Glomerular visceral epithelial cell (primary cell): ENCODE data around the gene A1BG.
A peak's percentile ranks its signal among the peaks of the same experiment; 100 is the strongest.
"Not testable (repeated sequence)": the region's sequence is repeated elsewhere in the genome, so short reads cannot be mapped to it uniquely, and the experiment has no call there.

ENCODE experiments used
- DNase-seq: peaks from one replicate; pipeline ENCODE4 v3.0.0-alpha.2; 2016; ENCODE audit errors: extremely low spot score

The A1BG gene

DNA sequence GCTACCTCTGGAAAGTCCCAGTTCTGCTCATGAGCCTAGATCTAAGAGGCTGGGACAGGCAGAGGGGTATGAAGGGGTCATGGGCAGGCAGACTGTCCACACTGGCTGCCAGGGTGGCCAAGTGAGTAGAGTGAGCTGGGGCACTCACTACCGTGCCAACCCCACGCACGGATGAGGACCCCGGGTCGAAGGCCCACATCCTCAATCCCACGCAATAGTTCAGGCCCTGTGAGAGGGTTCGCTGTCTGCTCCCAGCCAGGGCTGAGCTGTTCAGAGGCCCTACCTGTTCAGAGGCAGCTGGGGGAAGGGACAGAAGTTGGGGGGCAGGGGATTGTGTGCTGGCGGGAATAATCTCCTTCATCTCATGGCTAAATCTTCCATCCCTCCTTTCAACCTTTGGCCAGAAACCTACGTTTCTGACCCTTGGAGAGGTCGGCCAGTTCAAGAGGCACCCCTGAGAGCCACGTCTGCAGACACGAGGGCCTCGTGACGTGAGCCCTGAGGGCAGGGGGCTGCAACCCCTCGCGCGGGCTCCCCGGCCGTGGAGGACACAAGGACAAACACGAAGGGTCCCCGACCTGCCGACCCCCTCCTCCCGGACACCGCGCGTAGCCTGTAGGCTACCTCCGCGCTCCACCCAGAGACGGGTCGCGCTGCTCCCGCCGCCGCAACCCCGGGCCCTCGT is 32.7 kb upstream of the A1BG start:
- DNase-seq: no peak

DNA sequence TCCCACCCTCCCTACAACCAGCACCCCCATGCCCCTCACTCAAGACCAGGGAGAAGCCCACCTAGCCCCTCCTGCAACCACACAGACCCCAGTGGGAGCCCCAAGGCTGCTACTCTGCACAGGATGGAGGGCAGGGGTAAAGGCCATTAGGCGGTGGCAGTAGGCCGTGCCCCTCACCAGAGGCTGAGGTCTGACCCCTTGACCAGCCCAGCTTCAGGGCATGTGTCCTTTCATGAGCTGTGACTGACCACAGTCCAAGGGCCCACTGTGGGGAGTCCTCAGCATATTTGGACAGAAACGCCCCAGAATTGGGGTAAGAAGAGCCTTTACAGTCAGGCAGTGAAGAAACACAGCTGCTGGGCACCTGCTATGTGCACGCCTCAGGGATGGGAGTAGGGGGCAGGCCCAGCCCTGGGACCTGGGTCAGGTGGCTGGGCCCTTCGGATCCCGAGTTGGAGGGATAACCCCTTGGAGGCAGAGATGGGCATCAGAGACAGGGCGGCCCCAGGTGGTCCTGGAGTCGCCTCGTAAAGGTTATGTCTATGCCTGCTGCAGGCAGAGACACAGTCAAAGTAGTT is 32.1 kb upstream of the A1BG start:
- no peak for DNase-seq

DNA sequence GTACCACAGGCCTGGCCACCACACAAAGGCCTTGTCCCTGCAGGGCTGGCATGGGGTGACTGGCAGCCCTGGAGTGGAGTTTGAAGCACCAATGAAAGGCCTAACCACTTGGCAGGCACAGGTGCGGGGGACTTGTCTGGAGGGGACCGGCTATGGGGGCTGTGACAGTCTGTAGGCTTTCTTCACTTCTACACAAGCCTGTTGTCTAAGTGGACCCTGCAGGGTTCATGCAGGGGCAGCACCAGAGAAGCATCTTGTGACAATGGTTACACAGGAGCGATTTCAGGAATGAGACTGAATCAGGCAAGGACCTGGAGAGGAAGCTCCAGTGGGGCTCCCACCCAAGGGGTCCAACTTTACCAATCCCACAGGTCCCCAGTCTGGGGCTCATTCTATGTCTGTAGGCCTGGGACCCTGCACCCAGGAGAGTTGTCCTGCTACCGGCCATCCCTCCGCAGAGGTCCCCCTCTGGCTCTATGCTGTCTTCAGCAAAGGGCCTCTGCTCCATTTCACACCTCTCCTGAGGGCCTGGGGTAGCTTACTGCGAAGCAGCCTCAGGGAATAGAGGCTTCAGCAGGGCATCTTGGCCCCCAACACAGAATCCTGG is 29.8 kb upstream of the A1BG start:
- no peak for DNase-seq

DNA sequence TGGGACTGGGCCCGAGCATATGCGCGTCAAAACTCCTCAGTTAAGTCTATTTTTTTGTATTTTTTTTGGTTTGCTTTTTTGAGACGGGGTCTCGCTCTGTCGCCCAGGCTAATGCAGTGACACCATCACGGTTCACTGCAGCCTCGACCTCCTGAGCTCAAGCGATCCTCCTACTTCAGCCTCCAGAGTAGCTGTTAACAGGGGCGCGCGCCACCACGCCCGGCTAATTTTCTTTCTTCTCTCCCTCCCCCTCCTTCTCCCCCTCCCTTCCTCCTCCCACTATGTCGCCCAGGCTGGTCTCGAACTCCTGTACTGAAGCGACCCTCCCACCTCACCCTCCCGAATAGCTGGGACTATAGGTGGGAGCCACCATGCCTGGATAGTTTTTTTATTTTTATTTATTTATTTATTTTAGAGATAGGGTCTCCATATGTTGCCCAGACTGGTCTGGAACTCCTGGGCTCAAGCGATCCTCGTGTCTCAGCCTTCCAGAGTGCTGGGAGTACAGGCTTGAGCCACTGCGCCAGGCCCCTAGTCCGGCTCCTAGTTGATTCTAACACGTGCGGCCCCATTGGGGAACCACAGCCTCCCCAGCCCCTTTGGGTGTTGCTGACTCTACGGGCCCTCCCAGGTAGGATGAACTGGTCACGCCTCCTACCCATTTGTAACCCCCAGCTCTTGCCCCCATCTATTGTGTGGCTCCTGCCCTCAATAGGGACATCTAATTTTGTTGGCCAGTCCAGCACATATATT is 28.3 kb upstream of the A1BG start:
- no peak for DNase-seq

DNA sequence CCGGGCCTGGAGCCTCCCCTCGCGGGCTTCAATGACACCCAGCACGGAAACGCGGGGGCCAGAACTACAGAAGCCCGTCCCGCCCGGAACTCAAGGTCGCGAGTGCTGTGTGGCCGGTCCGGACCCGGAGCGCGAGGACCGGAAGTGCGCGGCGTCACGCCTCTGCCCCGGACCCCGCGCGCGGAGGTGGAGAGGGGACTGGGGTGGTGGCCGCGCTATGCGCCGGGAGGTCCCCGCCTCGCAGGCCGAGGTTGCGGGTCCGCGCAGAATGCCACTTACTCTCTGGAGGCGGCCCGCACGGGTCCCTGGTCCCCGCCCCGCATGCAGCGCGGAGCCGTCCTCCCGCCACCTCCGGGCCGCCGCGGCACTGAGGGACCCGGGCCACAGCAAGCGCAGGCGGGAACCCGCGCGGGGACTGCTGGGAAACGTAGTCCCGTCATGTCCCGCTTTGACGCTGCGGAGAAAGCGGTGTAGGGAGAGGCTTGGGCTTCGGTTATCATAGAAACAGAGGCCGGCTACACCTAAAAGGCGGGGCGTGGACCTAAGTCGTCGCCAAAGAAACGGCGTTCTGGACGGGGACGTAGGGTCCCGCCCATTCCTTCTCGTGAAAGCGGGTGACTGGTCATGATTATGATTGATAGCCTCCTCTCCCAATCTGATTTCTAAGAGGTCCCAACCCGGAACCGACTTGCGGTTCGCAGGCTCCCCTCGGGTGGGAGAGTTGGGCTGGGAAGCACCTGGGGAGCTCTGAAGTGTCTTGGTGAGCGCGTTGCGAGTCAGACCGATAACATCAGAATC is 27.6 kb upstream of the A1BG start, which contains the start of gene ZNF837:
ZNF837 (minus strand) TSS at position 369 of the 798 bp plus-strand sequence. CDS start 11,698 bp downstream, outside the sequence.
- peak; percentile 100 for DNase-seq

- no peak for DNase-seq
These were observed 26.9 kb upstream of the A1BG start for GRCh38 chr19:58380037-58380661.

GRCh38 chr19:58379246-58379645 is 26.0 kb upstream of the A1BG start:
- DNase-seq: no peak

DNA sequence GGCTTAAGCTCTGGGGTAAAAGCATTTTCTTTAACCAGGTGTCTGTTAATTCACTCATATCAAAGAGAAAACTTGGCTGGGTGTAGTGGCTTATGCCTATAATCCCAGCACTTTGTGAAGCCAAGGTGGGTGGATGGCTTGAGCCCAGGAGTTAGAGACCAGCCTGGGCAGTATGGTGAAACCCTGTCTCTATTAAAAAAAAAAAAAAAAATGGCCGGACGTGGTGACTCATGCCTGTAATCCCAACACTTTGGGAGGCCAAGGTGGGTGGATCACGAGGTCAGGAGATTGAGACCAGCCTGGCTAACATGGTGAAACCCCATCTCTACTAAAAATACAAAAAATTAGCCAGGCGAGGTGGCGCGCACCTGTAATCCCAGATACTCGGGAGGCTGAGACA is 23.4 kb upstream of the A1BG start:
- DNase-seq: not testable (repeated sequence)

GRCh38 chr19:58374200-58374599 is 20.9 kb upstream of the A1BG start:
- DNase-seq: no peak

DNA sequence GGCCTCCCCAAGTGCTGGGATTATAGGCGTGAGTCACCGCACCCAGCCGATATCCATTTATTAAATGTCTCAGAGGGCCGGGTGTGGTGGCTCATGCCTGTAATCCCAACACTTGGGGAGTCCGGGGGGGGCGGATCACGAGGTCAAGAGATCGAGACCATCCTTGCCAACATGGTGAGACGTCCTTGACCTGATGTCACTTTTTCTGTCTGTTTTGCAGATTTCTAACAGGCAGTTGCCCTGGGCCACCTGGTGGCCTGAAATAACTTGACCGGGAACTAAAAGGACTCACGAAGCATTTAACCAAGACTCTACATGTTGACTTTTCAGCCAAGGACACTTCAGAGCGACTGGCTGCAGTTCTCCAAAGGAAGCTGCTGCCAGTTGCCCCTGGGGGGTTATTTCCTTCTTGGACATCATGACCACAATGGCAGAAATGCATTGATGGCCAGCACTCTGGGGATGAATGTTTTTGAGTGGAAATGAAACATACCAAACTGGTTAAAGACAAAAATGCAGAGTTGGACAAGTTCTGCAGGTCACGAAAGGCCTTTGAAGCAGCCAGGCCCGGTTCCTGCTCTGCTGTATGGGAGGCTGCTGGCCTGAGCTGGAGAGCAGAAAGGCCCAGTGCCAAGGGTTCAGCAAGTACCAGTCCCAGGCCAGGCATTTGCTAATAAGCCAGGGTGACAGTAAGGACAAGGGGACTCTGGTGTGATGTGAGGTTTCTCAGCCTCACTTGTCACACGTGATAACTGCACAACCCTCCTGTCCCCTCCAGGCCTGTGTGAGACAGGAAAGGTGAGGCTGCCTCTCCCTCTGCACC is 19.2 kb upstream of the A1BG start:
- no peak for DNase-seq

GRCh38 chr19:58368561-58369360 is 15.5 kb upstream of the A1BG start:
- DNase-seq: no peak

DNA sequence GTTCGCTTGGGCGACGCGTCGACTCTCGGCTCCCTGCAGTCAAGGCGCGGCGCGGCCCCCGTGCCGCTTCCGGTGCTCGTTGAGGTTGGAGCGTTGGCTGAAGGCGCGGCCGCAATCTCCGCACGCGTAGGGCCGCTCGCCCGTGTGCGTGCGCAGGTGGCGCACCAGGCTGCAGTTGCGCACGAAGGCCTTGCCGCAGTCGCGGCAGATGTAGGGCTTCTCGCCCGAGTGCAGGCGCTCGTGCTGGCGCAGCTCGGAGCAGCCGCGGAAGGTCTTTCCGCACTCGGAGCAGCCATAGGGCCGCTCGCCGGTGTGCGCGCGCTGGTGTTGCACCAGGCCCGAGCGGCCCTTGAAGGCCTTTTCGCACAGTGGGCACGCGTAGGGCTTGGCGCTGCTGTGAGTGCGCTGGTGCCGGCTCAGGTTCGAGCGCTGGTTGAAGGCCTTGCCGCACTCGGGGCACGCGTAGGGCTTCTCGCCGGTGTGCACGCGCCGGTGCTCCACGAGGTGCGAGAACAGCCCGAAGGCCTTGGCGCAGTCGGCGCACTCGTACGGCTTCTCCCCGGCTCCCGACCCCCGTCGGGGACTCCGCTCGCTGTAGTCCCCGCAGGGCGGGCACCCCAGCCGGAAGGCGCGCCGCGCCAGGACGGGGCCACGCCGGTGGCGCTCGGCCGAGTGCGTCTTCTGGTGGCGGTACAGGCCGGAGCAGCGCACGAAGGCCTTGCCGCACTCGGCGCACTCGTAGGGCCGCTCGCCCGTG is 14.6 kb upstream of the A1BG start:
- no peak for DNase-seq

DNA sequence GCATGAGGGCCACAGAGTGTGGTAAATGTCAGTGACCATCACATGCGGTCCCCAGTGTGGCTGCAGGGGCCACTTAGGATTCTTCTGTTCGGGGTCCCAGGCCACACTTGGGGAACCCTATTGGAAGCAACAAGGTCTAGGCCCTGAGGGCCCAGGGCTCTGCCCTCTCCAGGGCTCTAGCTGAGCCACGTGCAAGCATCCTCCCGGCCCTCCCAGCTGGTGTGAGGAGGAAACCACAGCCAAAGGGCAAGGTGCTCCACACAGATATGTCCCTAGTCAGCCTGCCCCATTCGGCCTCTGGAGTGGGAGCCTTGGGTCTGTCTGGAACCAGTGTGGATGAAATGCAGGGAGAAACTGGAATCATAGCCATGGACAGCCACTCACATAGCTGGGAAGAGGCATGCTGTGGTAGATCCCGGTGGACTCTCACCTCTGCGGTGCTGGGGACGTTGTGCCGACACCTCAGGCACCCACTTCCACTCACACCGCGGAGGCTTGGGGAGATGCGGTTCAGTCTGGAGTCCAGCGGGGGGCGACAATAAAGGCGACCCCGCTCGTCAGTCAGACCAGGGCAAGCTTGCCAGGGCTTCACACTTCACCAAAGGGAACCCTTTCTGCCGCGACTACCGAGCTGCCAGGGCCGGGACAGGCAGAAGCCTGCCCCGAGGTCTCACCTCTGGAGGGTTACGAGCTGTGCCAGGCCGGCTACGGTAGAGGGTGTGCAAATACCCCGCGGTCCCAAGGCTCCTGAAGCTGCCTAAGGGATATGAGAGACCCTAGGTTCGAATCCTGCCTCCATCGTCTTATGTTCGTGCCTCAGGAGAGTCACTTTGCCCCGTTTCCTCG is 13.5 kb upstream of the A1BG start:
- no peak for DNase-seq

DNA sequence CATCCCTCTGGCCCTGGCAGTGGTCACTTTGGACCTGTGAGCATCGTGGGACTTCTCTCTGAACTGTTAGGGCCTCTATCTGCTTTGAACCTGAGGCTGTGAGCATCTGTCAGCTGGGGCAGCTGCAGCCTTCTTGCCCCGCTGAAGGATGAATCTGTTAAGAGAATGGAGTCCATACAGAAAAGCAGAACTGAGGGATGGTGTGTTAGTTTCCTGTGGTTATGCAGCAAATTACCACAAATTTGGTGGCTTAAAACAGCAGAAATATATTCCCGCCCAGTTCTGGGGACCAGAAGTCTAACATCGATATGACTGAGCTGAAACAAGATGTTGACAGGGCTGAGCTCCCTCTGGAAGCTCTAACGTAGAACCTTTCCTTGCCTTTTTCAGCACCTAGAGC is 10.9 kb upstream of the A1BG start:
- DNase-seq: no peak

- peak; percentile 97 for DNase-seq
These were observed 9.1 kb upstream of the A1BG start, which contains the start of gene ZNF497 for GRCh38 chr19:58362272-58362994. Gene ZNF497, minus strand, starts transcription at chr19:58362751. Its CDS starts 5,116 bp downstream, at chr19:58357635.

GRCh38 chr19:58361900-58362271 is 8.6 kb upstream of the A1BG start:
- DNase-seq: peak; percentile 45
